ENCODE data around the gene RAB4B.
A peak's percentile ranks its signal among the peaks of the same experiment; 100 is the strongest.

Gene RAB4B

DNA sequence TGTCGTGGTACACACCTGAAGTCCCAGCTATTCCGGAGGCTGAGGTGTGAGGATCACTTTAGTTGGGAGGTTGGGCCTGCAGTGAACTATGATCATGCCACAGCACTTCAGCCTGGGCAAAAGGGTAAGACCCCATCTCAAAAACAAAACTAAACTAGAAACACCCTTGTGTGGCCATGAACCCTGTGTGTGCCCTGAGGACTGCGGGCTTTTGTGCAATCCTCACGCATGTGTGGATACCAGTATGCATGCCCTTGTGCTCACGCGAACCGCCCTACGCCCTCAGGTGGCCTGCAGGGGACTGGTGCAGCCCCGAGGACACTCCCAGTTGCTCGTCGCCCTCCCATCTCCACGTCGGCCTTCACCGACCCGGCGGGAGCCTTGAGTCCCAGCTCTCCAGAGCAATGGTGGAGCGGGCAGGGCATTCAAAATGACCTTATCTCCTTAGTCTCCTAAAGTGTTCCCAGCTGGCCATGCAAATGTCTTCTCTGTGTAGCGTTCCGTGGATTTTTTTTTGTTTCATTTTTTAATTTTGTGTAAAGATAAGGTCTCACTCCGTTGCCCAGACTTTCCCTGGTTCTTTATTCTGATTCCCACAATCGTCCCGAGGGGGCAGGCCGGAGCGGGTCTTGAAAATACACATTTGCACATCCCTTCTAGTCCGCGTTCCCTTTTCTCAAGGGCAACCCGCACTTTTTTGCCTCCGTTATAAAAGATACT lies 20.1 kb downstream of the RAB4B start:
- TF ChIP-seq, protein P1, sequence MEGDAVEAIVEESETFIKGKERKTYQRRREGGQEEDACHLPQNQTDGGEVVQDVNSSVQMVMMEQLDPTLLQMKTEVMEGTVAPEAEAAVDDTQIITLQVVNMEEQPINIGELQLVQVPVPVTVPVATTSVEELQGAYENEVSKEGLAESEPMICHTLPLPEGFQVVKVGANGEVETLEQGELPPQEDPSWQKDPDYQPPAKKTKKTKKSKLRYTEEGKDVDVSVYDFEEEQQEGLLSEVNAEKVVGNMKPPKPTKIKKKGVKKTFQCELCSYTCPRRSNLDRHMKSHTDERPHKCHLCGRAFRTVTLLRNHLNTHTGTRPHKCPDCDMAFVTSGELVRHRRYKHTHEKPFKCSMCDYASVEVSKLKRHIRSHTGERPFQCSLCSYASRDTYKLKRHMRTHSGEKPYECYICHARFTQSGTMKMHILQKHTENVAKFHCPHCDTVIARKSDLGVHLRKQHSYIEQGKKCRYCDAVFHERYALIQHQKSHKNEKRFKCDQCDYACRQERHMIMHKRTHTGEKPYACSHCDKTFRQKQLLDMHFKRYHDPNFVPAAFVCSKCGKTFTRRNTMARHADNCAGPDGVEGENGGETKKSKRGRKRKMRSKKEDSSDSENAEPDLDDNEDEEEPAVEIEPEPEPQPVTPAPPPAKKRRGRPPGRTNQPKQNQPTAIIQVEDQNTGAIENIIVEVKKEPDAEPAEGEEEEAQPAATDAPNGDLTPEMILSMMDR (IDR thresholded peaks at IDR 0.05; ENCODE audit: low read length, missing control alignments), result peak; percentile 50
- H3K4me3 ChIP-seq (replicated peaks; ENCODE audit: low read depth, low read length), result peak overlapping the region; percentile 52
- peak; percentile 62 for DNase-seq (ENCODE audit: low read depth)

DNA sequence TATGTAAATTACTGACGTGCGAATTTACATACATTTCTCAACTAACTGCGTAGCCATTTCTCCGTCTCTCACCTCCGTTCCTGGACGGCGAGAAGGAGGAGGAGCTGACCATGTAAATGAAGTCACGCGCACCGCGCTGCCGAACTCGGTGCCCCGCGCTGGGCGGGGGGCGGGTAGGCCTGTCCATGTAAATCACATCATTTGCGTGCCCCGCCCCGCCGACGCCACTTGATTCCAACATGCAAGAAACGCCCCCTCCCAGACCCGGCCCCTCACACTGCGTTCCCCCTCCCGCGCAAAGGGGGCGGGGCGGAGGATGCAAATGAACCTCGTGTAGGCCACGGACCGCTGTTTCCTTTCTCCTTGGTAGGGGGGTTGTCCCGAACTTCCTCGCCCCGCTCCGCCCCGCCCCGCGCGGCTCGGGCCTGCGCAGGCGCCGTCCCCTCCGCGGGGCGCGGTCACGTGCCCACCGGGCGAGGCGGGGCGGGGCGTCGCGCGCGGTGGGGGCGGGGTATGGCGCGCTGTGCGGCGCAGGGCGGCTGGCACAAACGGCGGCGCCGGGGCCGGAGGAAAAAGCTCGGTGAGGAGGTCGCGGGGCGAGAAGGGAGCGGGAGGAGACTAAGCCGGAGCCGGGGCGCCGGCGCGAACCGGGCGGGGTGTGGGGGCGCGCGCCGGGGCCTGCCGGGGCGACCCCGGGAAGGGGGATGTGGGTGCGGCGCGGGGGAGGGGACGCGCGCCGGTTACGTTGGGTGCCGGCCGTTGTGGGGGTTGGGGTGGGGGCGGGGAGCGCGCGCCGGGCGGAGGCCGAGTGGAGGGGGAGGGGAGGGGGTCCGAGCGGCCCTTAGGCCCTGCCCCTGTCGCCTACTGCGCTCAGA lies 20.9 kb downstream of the RAB4B start, which contains the start of gene EGLN2:
Gene EGLN2 (plus strand): TSS at position 509 of the 875 bp plus-strand sequence. CDS start 1,382 bp downstream, outside the sequence.
- H3K4me3 ChIP-seq (replicated peaks; ENCODE audit: low read depth, low read length), result peak within 1 kb of the TSS; percentile 86
- TF ChIP-seq, protein P1 (IDR thresholded peaks at IDR 0.05; ENCODE audit: low read length, missing control alignments), result no peak
- peak; percentile 100 for DNase-seq (ENCODE audit: low read depth)

GRCh38 chr19:40799558-40800338 lies 21.7 kb downstream of the RAB4B start:
- TF ChIP-seq, protein P1 (IDR thresholded peaks at IDR 0.05; ENCODE audit: low read length, missing control alignments), result no peak
- DNase-seq (ENCODE audit: low read depth), result peak; percentile 53
- peak overlapping the region; percentile 86 for H3K4me3 ChIP-seq (replicated peaks; ENCODE audit: low read depth, low read length)

- TF ChIP-seq, protein P1 (IDR thresholded peaks at IDR 0.05; ENCODE audit: low read length, missing control alignments), result no peak
- peak overlapping the region; percentile 86 for H3K4me3 ChIP-seq (replicated peaks; ENCODE audit: low read depth, low read length)
- no peak for DNase-seq (ENCODE audit: low read depth)
Measured at GRCh38 chr19:40800339-40800996, 22.4 kb downstream of the RAB4B start.

- TF ChIP-seq, protein P1 (IDR thresholded peaks at IDR 0.05; ENCODE audit: low read length, missing control alignments), result no peak
- H3K4me3 ChIP-seq (replicated peaks; ENCODE audit: low read depth, low read length), result peak overlapping the region; percentile 86
- no peak for DNase-seq (ENCODE audit: low read depth)
Measured at GRCh38 chr19:40800997-40801377, 22.9 kb downstream of the RAB4B start.
